DND-41 (cell line): ENCODE results near the gene PDZD8.

Experiments
- CTCF ChIP-seq: IDR thresholded peaks from 2 replicates; pipeline ENCODE4 v1.5.1; 2012; ENCODE audit warnings: borderline replicate concordance, low read length, moderate library complexity, mild to moderate bottlenecking; ENCODE audit not compliant: poor library complexity, severe bottlenecking; ENCODE audit errors: extremely low read depth
- EZH2 ChIP-seq: IDR thresholded peaks from 3 replicates; pipeline ENCODE4 v1.6.1; 2012; ENCODE audit warnings: borderline replicate concordance, low read depth, mild to moderate bottlenecking, moderate library complexity, low read length, inconsistent platforms; ENCODE audit not compliant: severe bottlenecking

- no peak for TF ChIP-seq CTCF
- no peak for TF ChIP-seq EZH2
These were observed 119.3 kb downstream of the PDZD8 start for GRCh38 chr10:117255835-117256460.
